ENCODE results near the gene TSBP1. TPM values are rescaled to one million over a fixed set of nuclear protein-coding genes. Genes with fewer than 3 reads are reported as not detected.
"Not testable (repeated sequence)": the region's sequence is repeated elsewhere in the genome, so short reads cannot be mapped to it uniquely, and the experiment has no call there.

The TSBP1 gene
- total and polyA plus RNA-seq, 8 donors, result 0.08 to 0.52 (median 0.40) TPM; not detected in 3

DNA sequence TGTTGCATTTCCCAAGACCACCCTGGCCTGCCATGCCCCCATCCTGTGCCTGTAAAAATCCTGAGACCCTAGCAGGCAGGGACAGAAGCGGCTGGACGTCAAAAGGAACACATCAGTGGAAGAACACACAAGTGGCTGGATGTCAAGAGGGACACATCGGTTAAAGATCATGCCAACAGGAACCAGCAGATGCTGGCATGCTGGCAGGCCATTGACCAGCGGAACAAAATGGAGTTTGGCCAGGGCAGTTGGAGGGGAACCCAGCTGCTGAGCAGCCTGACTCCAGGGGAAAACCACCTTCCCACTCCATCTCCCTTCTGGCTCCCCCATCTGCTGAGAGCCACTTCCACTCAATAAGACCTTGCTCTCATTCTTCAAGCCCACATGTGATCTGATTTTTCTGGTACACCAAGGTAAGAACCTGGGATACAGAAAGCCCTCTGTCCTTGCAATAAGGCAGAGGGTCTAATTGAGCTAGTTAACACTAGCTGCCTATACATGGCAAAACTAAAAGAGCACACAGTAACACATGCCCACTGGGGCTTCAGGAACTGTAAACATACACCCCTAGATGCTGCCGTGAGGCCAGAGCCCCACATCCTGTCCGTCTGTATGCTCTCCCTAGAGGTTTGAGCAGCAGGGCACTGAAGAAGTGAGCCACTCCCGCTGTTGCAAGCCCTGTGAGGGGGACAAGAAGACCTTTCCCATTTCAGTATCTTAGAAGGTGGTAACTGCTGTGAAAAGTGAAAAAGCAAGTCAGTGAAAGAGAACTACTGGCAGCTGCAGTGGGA is 4.2 kb upstream of the TSBP1 start:
- intact Hi-C loops (cut with DNase I), result no loop called here
- no peak for ATAC-seq
- H3K4me1 ChIP-seq, result no peaks in the 10 kb centered on the region

DNA sequence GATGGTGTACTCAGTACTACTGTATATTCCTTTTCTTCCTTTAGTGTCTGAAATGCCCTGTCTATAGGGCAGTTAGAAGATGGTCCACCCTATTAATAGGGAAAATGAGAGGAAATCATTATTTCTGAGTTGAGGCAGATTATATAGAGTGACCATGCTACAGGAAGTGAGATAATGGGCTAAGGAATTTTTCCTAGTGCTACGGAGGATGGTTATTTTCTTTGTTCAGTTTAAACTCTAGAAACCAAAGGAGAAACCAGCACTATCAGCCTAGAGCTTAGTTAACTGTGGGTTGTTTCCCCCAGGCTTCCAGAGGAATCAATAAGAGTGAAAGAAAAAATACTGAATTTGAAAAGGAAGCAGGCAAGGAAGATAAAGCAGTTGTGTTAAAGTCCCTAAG is 474 bp downstream of the TSBP1 start:
- ATAC-seq, result no peak
- TF ChIP-seq, protein P1, sequence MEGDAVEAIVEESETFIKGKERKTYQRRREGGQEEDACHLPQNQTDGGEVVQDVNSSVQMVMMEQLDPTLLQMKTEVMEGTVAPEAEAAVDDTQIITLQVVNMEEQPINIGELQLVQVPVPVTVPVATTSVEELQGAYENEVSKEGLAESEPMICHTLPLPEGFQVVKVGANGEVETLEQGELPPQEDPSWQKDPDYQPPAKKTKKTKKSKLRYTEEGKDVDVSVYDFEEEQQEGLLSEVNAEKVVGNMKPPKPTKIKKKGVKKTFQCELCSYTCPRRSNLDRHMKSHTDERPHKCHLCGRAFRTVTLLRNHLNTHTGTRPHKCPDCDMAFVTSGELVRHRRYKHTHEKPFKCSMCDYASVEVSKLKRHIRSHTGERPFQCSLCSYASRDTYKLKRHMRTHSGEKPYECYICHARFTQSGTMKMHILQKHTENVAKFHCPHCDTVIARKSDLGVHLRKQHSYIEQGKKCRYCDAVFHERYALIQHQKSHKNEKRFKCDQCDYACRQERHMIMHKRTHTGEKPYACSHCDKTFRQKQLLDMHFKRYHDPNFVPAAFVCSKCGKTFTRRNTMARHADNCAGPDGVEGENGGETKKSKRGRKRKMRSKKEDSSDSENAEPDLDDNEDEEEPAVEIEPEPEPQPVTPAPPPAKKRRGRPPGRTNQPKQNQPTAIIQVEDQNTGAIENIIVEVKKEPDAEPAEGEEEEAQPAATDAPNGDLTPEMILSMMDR (IDR thresholded peaks at IDR 0.05), result no peak
- no peaks in the 10 kb centered on the region for H3K36me3 ChIP-seq
- H3K9me3 ChIP-seq, result no peaks in the 10 kb centered on the region
- no peak overlapping the region for H3K4me3 ChIP-seq
- H3K27ac ChIP-seq, result no peak overlapping the region
- no peaks in the 10 kb centered on the region for H3K4me1 ChIP-seq
- H3K27me3 ChIP-seq, result no peaks in the 10 kb centered on the region
- intact Hi-C loops (cut with DNase I), result no loop called here
- no peak for DNase-seq

More for the DNA sequence above, 4.2 kb upstream of the TSBP1 start:
- Histone ChIP-seq H3K27ac (no peak overlapping the region), H3K9me3 (no peaks in the 10 kb centered on the region), H3K36me3 (no peaks in the 10 kb centered on the region), H3K4me3 (no peak overlapping the region), H3K27me3 (no peaks in the 10 kb centered on the region)
- no peak for DNase-seq
- TF ChIP-seq, protein P1 (IDR thresholded peaks at IDR 0.05), result no peak

DNA sequence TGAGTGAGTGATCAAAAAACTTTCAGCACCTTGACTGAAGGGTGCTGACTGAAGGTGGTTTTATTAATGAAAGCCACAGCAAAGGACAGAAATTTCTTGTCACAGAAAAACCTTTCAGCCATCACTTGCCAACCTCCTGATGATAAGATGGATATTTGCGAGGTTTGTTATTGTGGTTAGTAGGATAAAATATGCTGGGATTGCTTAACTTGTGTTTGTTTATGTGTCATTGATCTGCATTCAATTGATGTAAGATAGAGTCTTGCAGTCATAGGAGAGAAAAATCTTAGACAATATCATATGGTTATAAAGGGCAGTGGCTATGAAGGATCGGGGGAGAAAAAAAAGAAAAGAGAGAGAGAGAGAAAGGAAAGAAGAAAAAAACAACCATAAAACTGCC is 1.2 kb downstream of the TSBP1 start:
- no peaks in the 10 kb centered on the region for H3K4me1 ChIP-seq
- DNase-seq (no peak), ATAC-seq (no peak)
- no peaks in the 10 kb centered on the region for H3K36me3 ChIP-seq
- H3K4me3 ChIP-seq, result no peak overlapping the region
- H3K9me3 ChIP-seq, result no peaks in the 10 kb centered on the region
- TF ChIP-seq, protein P1 (IDR thresholded peaks at IDR 0.05), result no peak
- intact Hi-C loops (cut with DNase I), result no loop called here
- H3K27me3 ChIP-seq, result no peaks in the 10 kb centered on the region
- no peak overlapping the region for H3K27ac ChIP-seq

DNA sequence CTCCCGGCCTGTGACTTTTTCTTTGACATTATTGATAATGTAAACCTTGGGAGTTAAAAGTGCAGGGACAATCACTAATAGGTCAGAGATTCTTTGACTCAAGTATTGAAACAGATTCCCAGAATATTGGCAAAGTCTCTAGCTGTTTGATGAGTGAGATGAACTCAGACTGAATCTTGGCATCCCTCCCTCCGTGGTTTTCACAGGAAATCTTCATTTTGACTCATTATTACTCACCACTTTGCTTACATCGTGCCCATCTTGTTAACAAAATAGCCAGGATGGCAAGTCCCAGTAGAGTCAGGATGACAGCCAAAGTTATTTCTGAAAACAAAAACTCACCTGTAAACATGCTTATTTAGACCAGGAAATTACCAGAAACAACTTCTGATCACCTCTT is 2.0 kb downstream of the TSBP1 start:
- TF ChIP-seq, protein P1 (IDR thresholded peaks at IDR 0.05), result no peak
- no peaks in the 10 kb centered on the region for H3K27me3 ChIP-seq
- H3K4me3 ChIP-seq, result no peak overlapping the region
- intact Hi-C loops (cut with DNase I), result no loop called here
- DNase-seq (no peak), ATAC-seq (no peak)
- no peaks in the 10 kb centered on the region for H3K9me3 ChIP-seq
- H3K36me3 ChIP-seq, result no peaks in the 10 kb centered on the region
- H3K27ac ChIP-seq, result no peak overlapping the region
- no peaks in the 10 kb centered on the region for H3K4me1 ChIP-seq

DNA sequence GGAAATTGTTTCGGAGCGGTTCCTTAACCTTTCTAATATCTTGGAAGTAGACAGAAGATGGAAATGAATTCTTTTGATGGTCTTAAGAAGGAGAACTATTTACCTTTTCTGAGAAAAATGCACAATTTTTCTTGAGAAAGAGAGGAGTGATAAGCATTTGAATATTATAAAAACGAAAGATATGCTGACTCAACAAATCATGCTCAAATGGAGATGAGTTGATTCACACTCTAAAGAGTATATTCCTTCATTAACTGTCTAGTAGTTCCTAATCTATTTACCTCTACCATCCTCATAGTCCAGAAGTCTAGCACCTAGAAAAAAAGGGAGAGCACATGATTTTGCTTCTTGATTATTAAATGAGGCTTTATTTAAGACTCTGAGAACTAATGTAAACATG is 4.1 kb downstream of the TSBP1 start:
- Histone ChIP-seq H3K27me3 (no peaks in the 10 kb centered on the region), H3K4me3 (no peak overlapping the region), H3K27ac (no peak overlapping the region), H3K36me3 (no peaks in the 10 kb centered on the region), H3K9me3 (no peaks in the 10 kb centered on the region), H3K4me1 (no peaks in the 10 kb centered on the region)
- no peak for DNase-seq
- intact Hi-C loops (cut with DNase I), result no loop called here
- TF ChIP-seq, protein P1 (IDR thresholded peaks at IDR 0.05), result no peak
- no peak for ATAC-seq

DNA sequence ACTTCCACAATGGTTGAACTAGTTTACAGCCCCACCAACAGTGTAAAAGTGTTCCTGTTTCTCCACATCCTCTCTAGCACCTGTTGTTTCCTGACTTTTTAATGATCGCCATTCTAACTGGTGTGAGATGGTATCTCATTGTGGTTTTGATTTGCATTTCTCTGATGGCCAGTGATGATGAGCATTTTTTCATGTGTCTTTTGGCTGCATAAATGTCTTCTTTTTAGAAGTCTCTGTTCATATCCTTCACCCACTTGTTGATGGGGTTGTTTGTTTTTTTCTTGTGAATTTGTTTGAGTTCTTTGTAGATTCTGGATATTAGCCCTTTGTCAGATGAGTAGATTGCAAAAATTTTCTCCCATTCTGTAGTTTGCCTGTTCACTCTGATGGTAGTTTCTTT is 12.5 kb downstream of the TSBP1 start:
- H3K4me1 ChIP-seq; H3K4me3 ChIP-seq; intact Hi-C loops (cut with DNase I); H3K27me3 ChIP-seq; ATAC-seq; H3K27ac ChIP-seq; H3K9me3 ChIP-seq; H3K36me3 ChIP-seq; DNase-seq: not testable (repeated sequence)

DNA sequence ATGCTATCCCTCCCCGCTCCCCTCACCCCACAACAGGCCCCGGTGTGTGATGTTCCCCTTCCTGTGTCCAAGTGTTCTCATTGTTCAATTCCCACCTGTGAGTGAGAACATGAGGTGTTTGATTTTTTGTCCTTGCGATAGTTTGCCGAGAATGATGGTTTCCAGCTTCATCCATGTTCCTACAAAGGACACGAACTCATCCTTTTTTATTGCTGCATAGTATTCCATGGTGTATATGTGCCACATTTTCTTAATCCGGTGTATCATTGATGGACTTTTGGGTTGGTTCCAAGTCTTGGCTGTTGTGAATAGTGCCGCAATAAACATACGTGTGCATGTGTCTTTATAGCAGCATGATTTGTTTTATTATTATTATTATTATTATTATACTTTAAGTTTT is 13.2 kb downstream of the TSBP1 start:
- H3K9me3 ChIP-seq; H3K4me1 ChIP-seq; ATAC-seq; H3K36me3 ChIP-seq; DNase-seq; H3K27ac ChIP-seq; H3K27me3 ChIP-seq; H3K4me3 ChIP-seq; intact Hi-C loops (cut with DNase I): not testable (repeated sequence)
